H1 (cell line): ENCODE measurements around the gene NT5DC3. TPM values are rescaled to one million over a fixed set of nuclear protein-coding genes. Genes with fewer than 3 reads are reported as not detected.

Source experiments
- CTCF ChIA-PET: fragments of 300-600 bp; sonication (Branson Sonifier 250); formaldehyde crosslinking; loops from one replicate; lab custom pipeline; 2021; ENCODE audit not compliant: partially characterized antibody; lab: Charles Lee
- POLR2A ChIA-PET: fragments of 300-600 bp; sonication (Branson Sonifier 250); formaldehyde crosslinking; loops from one replicate; lab custom pipeline; 2021; ENCODE audit warnings: inconsistent platforms; ENCODE audit not compliant: partially characterized antibody; lab: Charles Lee
- DNase-seq, 2 experiments: peaks; one replicate each; pipeline versions ENCODE4 v3.0.0 to v3.0.0-alpha.2; 2010 to 2022; ENCODE audit warnings: low spot score in 2 of 2, low read depth in 1 of 2, mixed read lengths in 1 of 2
- FAIRE-seq: peaks from 2 replicates; lab custom pipeline; 2011; peaks lifted over from hg19 to GRCh38; lab: Jason Lieb, UNC
- H2AFZ ChIP-seq: 2 replicates; pipeline ENCODE4 v1.8.1; 2012; ENCODE audit warnings: low read length, inconsistent platforms
- H2AK5ac ChIP-seq: 2 replicates; pipeline ENCODE4 v1.6.1; 2013; ENCODE audit warnings: low read depth, low read length
- H2BK120ac ChIP-seq: replicated peaks from 2 replicates; pipeline ENCODE3; 2013; ENCODE audit warnings: low read depth, low read length, inconsistent platforms
- H2BK12ac ChIP-seq: 2 replicates; pipeline ENCODE4 v1.6.1; 2013; ENCODE audit warnings: low read depth, low read length
- H2BK15ac ChIP-seq: 2 replicates; pipeline ENCODE4 v1.6.1; 2013; ENCODE audit warnings: low read length
- H2BK20ac ChIP-seq: 2 replicates; pipeline ENCODE4 v1.6.1; 2013; ENCODE audit warnings: low read length
- H2BK5ac ChIP-seq: 2 replicates; pipeline ENCODE4 v1.6.1; 2013; ENCODE audit warnings: low read depth, low read length
- H3K14ac ChIP-seq: 2 replicates; pipeline ENCODE4 v1.6.1; 2013; ENCODE audit warnings: inconsistent platforms; ENCODE audit not compliant: insufficient read length
- H3K18ac ChIP-seq: 2 replicates; pipeline ENCODE4 v1.6.1; 2013; ENCODE audit warnings: low read length; ENCODE audit errors: extremely low read depth
- H3K23ac ChIP-seq: 2 replicates; pipeline ENCODE4 v1.6.1; 2013; ENCODE audit warnings: inconsistent platforms; ENCODE audit not compliant: insufficient read length
- H3K23me2 ChIP-seq: 2 replicates; pipeline ENCODE4 v1.6.1; 2013; ENCODE audit warnings: low read depth, low read length
- H3K27ac ChIP-seq: 2 replicates; pipeline ENCODE4 v1.6.1; 2011; ENCODE audit warnings: low read depth, low read length, inconsistent platforms
- H3K27me3 ChIP-seq, 4 experiments: replicated peaks in 1 of 4; 1 replicate in 1 of 4; 2 replicates in 3 of 4; pipeline versions ENCODE4 v1.6.1 to v1.8.1; 2011 to 2013; ENCODE audit warnings: low read length in 3 of 4, mild to moderate bottlenecking in 3 of 4, inconsistent platforms in 2 of 4, mixed read lengths in 2 of 4, moderate library complexity in 1 of 4; ENCODE audit not compliant: control insufficient read depth in 3 of 4, insufficient read depth in 3 of 4; ENCODE audit errors: extremely low read depth in 1 of 4
- H3K36me3 ChIP-seq, 4 experiments: 2 replicates each; pipeline versions ENCODE4 v1.6.1 to v1.8.1; 2011 to 2013; ENCODE audit warnings: mild to moderate bottlenecking in 4 of 4, low read length in 3 of 4, moderate library complexity in 2 of 4, control low read depth in 1 of 4, inconsistent platforms in 1 of 4; ENCODE audit not compliant: insufficient read depth in 4 of 4, control insufficient read depth in 2 of 4
- H3K4ac ChIP-seq: replicated peaks from 2 replicates; pipeline ENCODE3; 2013; ENCODE audit warnings: low read length, low read depth, mixed read lengths, inconsistent platforms; ENCODE audit not compliant: insufficient read length
- H3K4me1 ChIP-seq, 4 experiments: replicated peaks in 1 of 4; 1 replicate in 1 of 4; 2 replicates in 3 of 4; pipeline versions ENCODE4 v1.6.1 to v1.8.1; 2011 to 2013; ENCODE audit warnings: low read length in 3 of 4, inconsistent platforms in 2 of 4, mixed read lengths in 1 of 4; ENCODE audit not compliant: insufficient read depth in 4 of 4, control insufficient read depth in 3 of 4
- H3K4me2 ChIP-seq, 2 experiments: 2 replicates each; pipeline versions ENCODE4 v1.6.1 to v1.8.1; 2011 to 2013; ENCODE audit warnings: low read depth in 2 of 2, low read length in 2 of 2, control low read depth in 1 of 2, inconsistent platforms in 1 of 2, mild to moderate bottlenecking in 1 of 2; ENCODE audit not compliant: insufficient read depth in 1 of 2
- H3K4me3 ChIP-seq, 4 experiments: fragments of 200-600, 300-600 bp in 1 of 4; sonication (generic), shearing (Covaris generic), sonication (Bioruptor Twin) in 1 of 4; 2 replicates each; pipeline versions ENCODE4 v1.5.1 to v1.8.1; 2011 to 2016; ENCODE audit warnings: low read length in 4 of 4, low read depth in 3 of 4, control low read depth in 2 of 4, inconsistent platforms in 2 of 4, mild to moderate bottlenecking in 2 of 4, mixed read lengths in 1 of 4, moderate library complexity in 1 of 4; ENCODE audit not compliant: insufficient read depth in 2 of 4; ENCODE audit errors: extremely low read depth in 1 of 4
- H3K56ac ChIP-seq: replicated peaks from 2 replicates; pipeline ENCODE3; 2013; ENCODE audit warnings: low read depth, mild to moderate bottlenecking, mixed read lengths, low read length, inconsistent platforms; ENCODE audit not compliant: insufficient read length
- H3K79me1 ChIP-seq: 2 replicates; pipeline ENCODE4 v1.6.1; 2013; ENCODE audit warnings: low read depth, low read length, control low read depth
- H3K79me2 ChIP-seq, 2 experiments: 2 replicates each; pipeline versions ENCODE4 v1.6.1 to v1.8.1; 2012 to 2013; ENCODE audit warnings: low read length in 2 of 2, mild to moderate bottlenecking in 2 of 2, inconsistent platforms in 1 of 2; ENCODE audit not compliant: insufficient read depth in 2 of 2, control insufficient read depth in 1 of 2
- H3K9ac ChIP-seq, 4 experiments: replicated peaks in 1 of 4; 1 replicate in 1 of 4; 2 replicates in 3 of 4; pipeline versions ENCODE4 v1.6.1 to v1.8.1; 2011 to 2013; ENCODE audit warnings: low read depth in 3 of 4, low read length in 3 of 4, control low read depth in 2 of 4, mild to moderate bottlenecking in 2 of 4, moderate library complexity in 2 of 4, inconsistent platforms in 1 of 4; ENCODE audit errors: extremely low read depth in 1 of 4
- H3K9me3 ChIP-seq, 2 experiments: 2 replicates each; pipeline versions ENCODE4 v1.6.1 to v1.8.1; 2012 to 2013; ENCODE audit warnings: mild to moderate bottlenecking in 2 of 2, moderate library complexity in 2 of 2, control low read depth in 1 of 2, inconsistent platforms in 1 of 2, low read depth in 1 of 2, low read length in 1 of 2, mixed read lengths in 1 of 2; ENCODE audit not compliant: insufficient read depth in 2 of 2
- H4K20me1 ChIP-seq, 2 experiments: replicated peaks in 1 of 2; 2 replicates each; pipeline versions ENCODE3 to v1.8.1; 2011 to 2013; ENCODE audit warnings: inconsistent platforms in 2 of 2, low read length in 2 of 2, mild to moderate bottlenecking in 1 of 2; ENCODE audit not compliant: insufficient read depth in 2 of 2, control insufficient read depth in 1 of 2
- H4K5ac ChIP-seq: 2 replicates; pipeline ENCODE4 v1.6.1; 2013; ENCODE audit warnings: low read length, low read depth, mixed read lengths, inconsistent platforms; ENCODE audit not compliant: insufficient read length
- H4K8ac ChIP-seq: 2 replicates; pipeline ENCODE4 v1.8.0; 2013; ENCODE audit warnings: mild to moderate bottlenecking, moderate library complexity, low read length, inconsistent platforms; ENCODE audit not compliant: insufficient read depth; ENCODE audit errors: extremely low read depth
- H4K91ac ChIP-seq: replicated peaks from 2 replicates; pipeline ENCODE3; 2013; ENCODE audit warnings: low read length, mixed read lengths, inconsistent platforms; ENCODE audit not compliant: insufficient read length
- ZNF274 ChIP-seq: IDR thresholded peaks from 2 replicates; pipeline ENCODE4 v1.7.0; 2012; ENCODE audit warnings: low read length, borderline replicate concordance; ENCODE audit errors: extremely low read depth
- WGBS, 2 experiments: shearing (Covaris generic) in 1 of 2; methylation state at CpG; one replicate each; pipeline versions ENCODE4 v1.1.6 to v1.1.7; 2013 to 2015; ENCODE audit warnings: low lambda C conversion rate in 2 of 2, mixed read lengths in 2 of 2, inconsistent platforms in 1 of 2, low coverage in 1 of 2, missing lambda C conversion rate in 1 of 2; ENCODE audit not compliant: insufficient replicate concordance in 2 of 2, insufficient coverage in 1 of 2, insufficient read length in 1 of 2; ENCODE audit errors: extremely low coverage in 1 of 2, missing lambda C conversion rate in 1 of 2; 5-methylcytosine and 5-hydroxymethylcytosine counted together
- polyA plus RNA-seq, 7 experiments: library from polyadenylated mRNA; depleted of rRNA in 3 of 7; stranded (reverse) in 5 of 7; unstranded in 2 of 7; fragments of >200 nt in 5 of 7; fragments of 200-250 nt in 2 of 7; gene quantifications; 1 replicate in 5 of 7; 2 replicates in 1 of 7; 4 replicates in 1 of 7; pipeline versions ENCODE4 v1.2.1 to v1.2.3, GENCODE V29; 2011 to 2013; ENCODE audit warnings: missing spikeins in 2 of 7, mixed read lengths in 2 of 7
- total RNA-seq: library from RNA; stranded (reverse); fragmentation: NEBNext Ultra II Directional; extraction: Animal tissue kit (Norgen Biotek cat#: 25700); gene quantifications from 2 replicates; pipeline ENCODE4 v1.2.1, GENCODE V29; 2021

The NT5DC3 gene
- total and polyA plus RNA-seq, 2 of the 8 experiments (the other 6 are each of a cell fraction or from before 2014, with no cell fraction given): 5.4 to 14.8 TPM

DNA sequence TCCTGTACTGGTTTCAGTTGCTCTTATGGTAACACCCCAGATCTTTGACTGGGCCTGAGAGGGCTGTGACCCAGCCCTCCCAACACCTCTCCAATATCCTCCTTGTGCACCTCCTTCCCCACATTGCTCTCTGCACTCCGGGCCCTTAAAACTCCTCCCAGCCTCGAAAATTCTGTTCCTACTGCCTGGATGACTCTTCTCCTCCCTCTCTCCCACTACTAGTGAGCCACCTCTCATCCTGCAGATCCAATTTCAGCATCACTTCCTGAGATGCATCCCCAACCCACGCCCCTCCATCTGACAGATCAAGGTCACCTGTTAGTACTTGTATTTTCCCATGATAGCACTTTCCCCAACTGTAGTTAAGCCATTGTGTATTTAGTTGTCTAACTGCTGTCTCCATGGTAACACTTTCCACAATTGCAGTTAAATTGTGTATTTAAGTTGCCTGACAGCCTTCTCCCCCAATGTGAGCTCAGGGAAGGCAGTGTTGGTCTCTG is 11.5 kb upstream of the NT5DC3 start:
- no peak overlapping the region for H4K91ac ChIP-seq
- H3K4me2 ChIP-seq: no peak overlapping the region
- H2AK5ac ChIP-seq: no peak overlapping the region
- no peaks in the 10 kb centered on the region for H4K20me1 ChIP-seq
- H3K9ac ChIP-seq: no peak overlapping the region
- H3K56ac ChIP-seq: no peak overlapping the region
- FAIRE-seq: no peak
- POLR2A ChIA-PET: no interaction called here
- CTCF ChIA-PET: interaction anchor here (1.0 to 2.7 kb wide), 4 partner anchors 11 to 18 kb away, joined by 3 to 9 read pairs (median 4); partner anchors contain the start of gene NT5DC3
- H2BK20ac ChIP-seq: no peak overlapping the region
- no peak overlapping the region for H3K14ac ChIP-seq
- no peaks in the 10 kb centered on the region for H3K9me3 ChIP-seq
- no peak overlapping the region for H4K8ac ChIP-seq
- H2BK5ac ChIP-seq: no peak overlapping the region
- no peaks in the 10 kb centered on the region for H3K36me3 ChIP-seq
- no peak overlapping the region for H3K4me3 ChIP-seq
- H2BK120ac ChIP-seq: no peak overlapping the region
- H3K23me2 ChIP-seq: no peaks in the 10 kb centered on the region
- no peak overlapping the region for H3K23ac ChIP-seq
- H3K27ac ChIP-seq: no peak overlapping the region
- H3K18ac ChIP-seq: no peak overlapping the region
- no peak for DNase-seq
- H4K5ac ChIP-seq: no peak overlapping the region
- H3K27me3 ChIP-seq: no peaks in the 10 kb centered on the region
- no peak overlapping the region for H2AFZ ChIP-seq
- H3K4me1 ChIP-seq: no peaks in the 10 kb centered on the region
- no peaks in the 10 kb centered on the region for H3K79me2 ChIP-seq
- H3K79me1 ChIP-seq: no peaks in the 10 kb centered on the region
- 63% methylated on average over 3 of the region's 3 CpGs; no CpG with 5 or more reads in 1 of the 2 experiments for WGBS, 2 experiments
- no peak overlapping the region for H2BK15ac ChIP-seq
- no peak overlapping the region for H3K4ac ChIP-seq
- TF ChIP-seq ZNF274: no peak
- no peak overlapping the region for H2BK12ac ChIP-seq
